ENCODE measurements around the gene AMZ1. TPM values are rescaled to one million over a fixed set of nuclear protein-coding genes. Genes with fewer than 3 reads are reported as not detected.

AMZ1 gene
- total RNA-seq, 4 donors from 2014 or later = 0.64 TPM; not detected in 3

DNA sequence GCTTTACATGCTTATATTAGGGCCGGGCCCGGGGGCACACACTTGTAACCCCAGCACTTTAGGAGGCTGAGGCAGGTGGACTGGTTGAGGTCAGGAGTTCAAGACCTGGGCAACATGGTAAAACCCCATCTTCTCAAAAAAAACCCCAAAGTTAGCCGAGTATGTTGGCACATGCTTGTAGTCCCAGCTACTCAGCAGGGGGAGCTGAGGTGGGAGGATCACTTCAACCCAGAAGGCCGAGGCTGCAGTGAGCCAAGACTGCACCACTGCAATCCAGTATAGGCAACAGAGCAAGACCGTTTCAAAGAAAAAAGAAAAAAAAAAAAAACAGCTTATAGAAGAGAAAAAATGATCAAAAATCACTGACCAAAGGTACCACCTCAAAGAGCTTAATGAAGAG, 63.1 kb downstream of the AMZ1 start:
- Histone ChIP-seq H3K27ac (no peak overlapping the region), H3K27me3 (no peaks in the 10 kb centered on the region), H3K9me3 (no peaks in the 10 kb centered on the region), H3K36me3 (no peaks in the 10 kb centered on the region), H3K4me1 (peaks cover 0 to 7% (median 2%) of the 10 kb centered on the region in 4 donors), H3K4me3 (no peak overlapping the region)
- TF ChIP-seq, protein P1, sequence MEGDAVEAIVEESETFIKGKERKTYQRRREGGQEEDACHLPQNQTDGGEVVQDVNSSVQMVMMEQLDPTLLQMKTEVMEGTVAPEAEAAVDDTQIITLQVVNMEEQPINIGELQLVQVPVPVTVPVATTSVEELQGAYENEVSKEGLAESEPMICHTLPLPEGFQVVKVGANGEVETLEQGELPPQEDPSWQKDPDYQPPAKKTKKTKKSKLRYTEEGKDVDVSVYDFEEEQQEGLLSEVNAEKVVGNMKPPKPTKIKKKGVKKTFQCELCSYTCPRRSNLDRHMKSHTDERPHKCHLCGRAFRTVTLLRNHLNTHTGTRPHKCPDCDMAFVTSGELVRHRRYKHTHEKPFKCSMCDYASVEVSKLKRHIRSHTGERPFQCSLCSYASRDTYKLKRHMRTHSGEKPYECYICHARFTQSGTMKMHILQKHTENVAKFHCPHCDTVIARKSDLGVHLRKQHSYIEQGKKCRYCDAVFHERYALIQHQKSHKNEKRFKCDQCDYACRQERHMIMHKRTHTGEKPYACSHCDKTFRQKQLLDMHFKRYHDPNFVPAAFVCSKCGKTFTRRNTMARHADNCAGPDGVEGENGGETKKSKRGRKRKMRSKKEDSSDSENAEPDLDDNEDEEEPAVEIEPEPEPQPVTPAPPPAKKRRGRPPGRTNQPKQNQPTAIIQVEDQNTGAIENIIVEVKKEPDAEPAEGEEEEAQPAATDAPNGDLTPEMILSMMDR (IDR thresholded peaks at IDR 0.05) = no peak
- TF ChIP-seq EP300 (IDR thresholded peaks at IDR 0.05; ENCODE audit: low read depth) (no peak), POLR2A (IDR thresholded peaks at IDR 0.05) (no peak), POLR2AphosphoS5 (IDR thresholded peaks at IDR 0.05) (no peak)
- DNase-seq = no peak
- WGBS, 2 donors (ENCODE audit: low coverage in 1 of 2) = 71 to 80% methylated on average over 1 to 5 of the region's 5 CpGs
- intact Hi-C loops (cut with DNase I; ENCODE audit: low total_unique reads) = no loop called here
- in situ Hi-C loops (cut with MboI; ENCODE audit: low pct_ligation_motif_present in 1 of 4, low pct_unique_long_range_greater_than_20kb in 1 of 4, low sequenced_read_pairs in 3 of 4) = no loop called here

DNA sequence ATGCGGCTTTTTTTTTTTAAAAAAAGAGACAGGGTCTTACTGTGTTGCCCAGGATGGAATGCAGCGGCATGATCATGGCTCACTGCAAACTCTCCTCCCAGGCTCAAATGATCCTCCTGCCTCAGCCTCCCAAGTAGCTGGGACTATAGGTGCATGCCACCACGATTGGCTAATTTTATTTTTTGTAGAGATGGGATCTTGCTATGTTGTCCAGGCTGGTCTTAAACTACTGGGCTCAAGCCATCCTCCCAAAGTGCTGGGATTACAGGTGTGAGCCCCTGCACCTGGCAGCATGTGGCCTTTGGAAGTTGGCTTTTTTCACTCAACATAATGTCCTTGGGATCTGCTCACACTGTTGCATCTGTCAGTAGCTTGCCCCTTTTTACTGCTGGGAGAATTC, 65.1 kb downstream of the AMZ1 start:
- Histone ChIP-seq H3K9me3 (no peaks in the 10 kb centered on the region), H3K36me3 (no peaks in the 10 kb centered on the region), H3K27ac (no peak overlapping the region), H3K4me3 (no peak overlapping the region), H3K4me1 (peaks cover 3 to 15% (median 10%) of the 10 kb centered on the region in 4 donors), H3K27me3 (no peaks in the 10 kb centered on the region)
- intact Hi-C loops (cut with DNase I; ENCODE audit: low total_unique reads) = no loop called here
- no peak for DNase-seq
- 94 to 97% methylated on average over 2 to 3 of the region's 3 CpGs for WGBS, 2 donors (ENCODE audit: low coverage in 1 of 2)
- TF ChIP-seq EP300 (IDR thresholded peaks at IDR 0.05; ENCODE audit: low read depth) = no peak
- no peak for TF ChIP-seq POLR2AphosphoS5 (IDR thresholded peaks at IDR 0.05)
- TF ChIP-seq, protein P1 (IDR thresholded peaks at IDR 0.05) = no peak
- TF ChIP-seq POLR2A (IDR thresholded peaks at IDR 0.05) = no peak
- in situ Hi-C loops (cut with MboI; ENCODE audit: low pct_ligation_motif_present in 1 of 4, low pct_unique_long_range_greater_than_20kb in 1 of 4, low sequenced_read_pairs in 3 of 4) = no loop called here

DNA sequence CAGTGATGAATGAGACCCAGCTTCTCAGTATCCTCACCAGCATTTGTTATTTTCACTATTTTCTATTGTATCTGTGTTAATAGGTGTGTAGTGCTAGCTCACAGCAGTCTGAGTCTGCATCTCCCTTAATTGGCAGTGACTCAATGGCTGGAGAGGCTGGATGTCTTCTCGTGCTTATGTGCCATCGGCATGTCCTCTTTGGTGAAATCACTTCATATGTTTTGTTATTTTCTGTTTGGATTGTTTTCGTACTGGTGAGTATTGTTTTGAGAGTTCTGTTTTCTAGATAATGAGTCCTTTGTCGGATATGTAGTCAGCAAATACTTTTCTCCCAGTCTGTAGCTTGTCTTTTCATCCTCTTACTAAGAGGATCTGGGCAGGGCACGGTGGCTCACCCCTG, 66.1 kb downstream of the AMZ1 start:
- TF ChIP-seq POLR2AphosphoS5 (IDR thresholded peaks at IDR 0.05) (no peak), POLR2A (IDR thresholded peaks at IDR 0.05) (no peak), EP300 (IDR thresholded peaks at IDR 0.05; ENCODE audit: low read depth) (no peak)
- TF ChIP-seq, protein P1 (IDR thresholded peaks at IDR 0.05) = no peak
- in situ Hi-C loops (cut with MboI; ENCODE audit: low pct_ligation_motif_present in 1 of 4, low pct_unique_long_range_greater_than_20kb in 1 of 4, low sequenced_read_pairs in 3 of 4) (no loop called here), intact Hi-C loops (cut with DNase I; ENCODE audit: low total_unique reads) (no loop called here)
- no peaks in the 10 kb centered on the region for H3K27me3 ChIP-seq
- DNase-seq = no peak
- no peak overlapping the region for H3K27ac ChIP-seq
- H3K4me3 ChIP-seq = no peak overlapping the region
- H3K4me1 ChIP-seq = peaks cover 3 to 24% (median 19%) of the 10 kb centered on the region in 4 donors
- no peaks in the 10 kb centered on the region for H3K9me3 ChIP-seq
- no peaks in the 10 kb centered on the region for H3K36me3 ChIP-seq
- 89% methylated on average over 4 to 5 of the region's 5 CpGs for WGBS, 2 donors (ENCODE audit: low coverage in 1 of 2)

DNA sequence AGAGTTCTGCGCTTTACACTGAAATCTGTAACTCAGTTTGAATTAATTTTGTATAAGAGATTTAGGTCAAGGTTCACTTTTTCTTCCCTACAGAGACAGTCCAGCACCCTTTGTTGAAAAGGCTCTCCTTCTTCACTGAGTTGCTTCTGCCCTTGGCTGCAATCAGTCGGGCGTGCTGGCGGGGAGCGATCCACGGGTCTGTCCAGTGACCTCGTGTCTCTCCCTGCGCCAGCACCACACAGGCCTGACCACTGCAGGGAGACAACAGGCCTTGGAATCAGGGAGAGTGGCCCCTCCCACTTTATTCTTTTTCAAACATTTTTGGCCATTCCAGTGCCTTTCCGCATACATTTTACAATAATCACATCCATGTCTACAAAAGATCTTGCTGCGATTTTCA, 66.9 kb downstream of the AMZ1 start:
- no peak overlapping the region for H3K27ac ChIP-seq
- H3K4me1 ChIP-seq = peaks cover 11 to 32% (median 27%) of the 10 kb centered on the region in 4 donors
- in situ Hi-C loops (cut with MboI; ENCODE audit: low pct_ligation_motif_present in 1 of 4, low pct_unique_long_range_greater_than_20kb in 1 of 4, low sequenced_read_pairs in 3 of 4) = no loop called here
- DNase-seq = no peak
- intact Hi-C loops (cut with DNase I; ENCODE audit: low total_unique reads) = no loop called here
- H3K9me3 ChIP-seq = no peaks in the 10 kb centered on the region
- H3K4me3 ChIP-seq = no peak overlapping the region
- WGBS, 2 donors (ENCODE audit: low coverage in 1 of 2) = 97 to 100% methylated on average over 3 to 10 of the region's 10 CpGs
- no peaks in the 10 kb centered on the region for H3K27me3 ChIP-seq
- TF ChIP-seq POLR2A (IDR thresholded peaks at IDR 0.05) (no peak), POLR2AphosphoS5 (IDR thresholded peaks at IDR 0.05) (no peak), EP300 (IDR thresholded peaks at IDR 0.05; ENCODE audit: low read depth) (no peak)
- TF ChIP-seq, protein P1 (IDR thresholded peaks at IDR 0.05) = no peak
- H3K36me3 ChIP-seq = no peaks in the 10 kb centered on the region
